Left ventricle myocardium inferior (tissue), 1 donor: ENCODE results near the gene LRIG1. TPM values are rescaled to one million over a fixed set of nuclear protein-coding genes. Genes with fewer than 3 reads are reported as not detected.

Experiments
- DNase-seq: peaks from one replicate; pipeline ENCODE4 v3.0.0-alpha.2; 2020
- H3K27ac ChIP-seq: fragments of 200-600 bp; replicated peaks from 2 replicates; pipeline ENCODE4 v1.8.0; 2021
- H3K27me3 ChIP-seq: fragments of 200-600 bp; 2 replicates; pipeline ENCODE4 v1.8.0; 2021; ENCODE audit warnings: low read depth
- H3K36me3 ChIP-seq: fragments of 200-600 bp; 2 replicates; pipeline ENCODE4 v1.8.0; 2021
- H3K4me1 ChIP-seq: fragments of 200-600 bp; 2 replicates; pipeline ENCODE4 v1.8.0; 2021
- H3K4me3 ChIP-seq: fragments of 200-600 bp; 2 replicates; pipeline ENCODE4 v1.8.0; 2021; ENCODE audit warnings: mild to moderate bottlenecking, moderate library complexity
- H3K9me3 ChIP-seq: fragments of 200-600 bp; replicated peaks from 2 replicates; pipeline ENCODE4 v1.8.0; 2021
- CTCF ChIP-seq: fragments of 200-600 bp; IDR thresholded peaks from 2 replicates; pipeline ENCODE4 v1.8.0; 2021; ENCODE audit warnings: antibody characterized with exemption, mild to moderate bottlenecking, borderline replicate concordance
- intact Hi-C: fragments of 100-400 bp; cut with micrococcal nuclease; formaldehyde crosslinking; loops from one replicate; pipeline ENCODE4 v1.11.0; 2022
- total RNA-seq: library from RNA; stranded (reverse); fragmentation: NEBNext Ultra II Directional; extraction: Animal tissue kit (Norgen Biotek cat#: 25700); gene quantifications from one replicate; pipeline ENCODE4 v1.2.1, GENCODE V29; 2021
- donor health status: DM: no; HTN: yes; CAD: no; lungs with severe emphysema.

Gene LRIG1
- total RNA-seq, 1 donor from 2014 or later, result 137 TPM

GRCh38 chr3:66482018-66482404 lies 18.8 kb downstream of the LRIG1 start:
- no peak for TF ChIP-seq CTCF
- Histone ChIP-seq H3K27me3 (no peaks in the 10 kb centered on the region), H3K36me3 (no peaks in the 10 kb centered on the region), H3K27ac (peak overlapping the region; percentile 91), H3K4me3 (no peak overlapping the region), H3K4me1 (peaks cover 99% of the 10 kb centered on the region), H3K9me3 (no peaks in the 10 kb centered on the region)
- intact Hi-C loops, result no loop called here
- no peak for DNase-seq

GRCh38 chr3:66481071-66482017 lies 19.5 kb downstream of the LRIG1 start:
- peak overlapping the region; percentile 91 for H3K27ac ChIP-seq

GRCh38 chr3:66480666-66481065 lies 20.2 kb downstream of the LRIG1 start:
- intact Hi-C loops, result no loop called here
- Histone ChIP-seq H3K9me3 (no peaks in the 10 kb centered on the region), H3K4me3 (no peak overlapping the region), H3K36me3 (no peaks in the 10 kb centered on the region), H3K4me1 (peaks cover 99% of the 10 kb centered on the region), H3K27me3 (no peaks in the 10 kb centered on the region), H3K27ac (peak overlapping the region; percentile 91)
- no peak for DNase-seq
- no peak for TF ChIP-seq CTCF

More at GRCh38 chr3:66481071-66482017, 19.5 kb downstream of the LRIG1 start:
- H3K4me1 ChIP-seq, result peaks cover 99% of the 10 kb centered on the region
- H3K36me3 ChIP-seq, result no peaks in the 10 kb centered on the region
- H3K4me3 ChIP-seq, result no peak overlapping the region
- H3K9me3 ChIP-seq, result no peaks in the 10 kb centered on the region
- DNase-seq, result no peak
- TF ChIP-seq CTCF, result no peak
- H3K27me3 ChIP-seq, result no peaks in the 10 kb centered on the region
- intact Hi-C loops, result no loop called here

- no peak for TF ChIP-seq CTCF
- no peak for DNase-seq
- Histone ChIP-seq H3K36me3 (no peaks in the 10 kb centered on the region), H3K27me3 (no peaks in the 10 kb centered on the region), H3K27ac (peak overlapping the region; percentile 91), H3K4me1 (peaks cover 99% of the 10 kb centered on the region), H3K9me3 (no peaks in the 10 kb centered on the region), H3K4me3 (no peak overlapping the region)
- intact Hi-C loops, result no loop called here
Measured at GRCh38 chr3:66479532-66479947, 21.3 kb downstream of the LRIG1 start.

GRCh38 chr3:66478960-66479359 lies 21.9 kb downstream of the LRIG1 start:
- H3K36me3 ChIP-seq, result no peaks in the 10 kb centered on the region
- intact Hi-C loops, result no loop called here
- peak overlapping the region; percentile 91 for H3K27ac ChIP-seq
- H3K4me1 ChIP-seq, result peaks cover 99% of the 10 kb centered on the region
- no peak for DNase-seq
- no peaks in the 10 kb centered on the region for H3K27me3 ChIP-seq
- no peak overlapping the region for H3K4me3 ChIP-seq
- no peak for TF ChIP-seq CTCF
- H3K9me3 ChIP-seq, result no peaks in the 10 kb centered on the region
